ENCODE data around the gene CDT1. TPM values are rescaled to one million over a fixed set of nuclear protein-coding genes. Genes with fewer than 3 reads are reported as not detected.

CDT1 gene
- total RNA-seq, 4 donors from 2014 or later, result 7.9 to 28.1 (median 10.1) TPM

- Histone ChIP-seq H3K4me1 (peaks cover 9 to 66% (median 14%) of the 10 kb centered on the region in 4 donors), H3K4me3 (no peak overlapping the region), H3K27me3 (no peaks in the 10 kb centered on the region), H3K36me3 (no peaks in the 10 kb centered on the region), H3K27ac (peak overlapping the region in 3 of 4 donors; percentile 11 to 79 (median 46)), H3K9me3 (no peaks in the 10 kb centered on the region)
- DNase-seq, result peak in 1 of 3 donors; percentile 78
- TF ChIP-seq POLR2A (IDR thresholded peaks at IDR 0.05) (no peak), CTCF (IDR thresholded peaks at IDR 0.05) (no peak)
These were observed 29.7 kb upstream of the CDT1 start for GRCh38 chr16:88773812-88774291.

GRCh38 chr16:88774544-88775393 is 28.8 kb upstream of the CDT1 start:
- no peaks in the 10 kb centered on the region for H3K36me3 ChIP-seq
- H3K4me3 ChIP-seq, result no peak overlapping the region
- H3K9me3 ChIP-seq, result no peaks in the 10 kb centered on the region
- DNase-seq, result no peak
- peaks cover 9 to 66% (median 15%) of the 10 kb centered on the region in 4 donors for H3K4me1 ChIP-seq
- no peaks in the 10 kb centered on the region for H3K27me3 ChIP-seq
- TF ChIP-seq CTCF (IDR thresholded peaks at IDR 0.05) (no peak), POLR2A (IDR thresholded peaks at IDR 0.05) (no peak)
- peak overlapping the region in 1 of 4 donors; percentile 19 for H3K27ac ChIP-seq

- Histone ChIP-seq H3K4me1 (peaks cover 7 to 66% (median 15%) of the 10 kb centered on the region in 4 donors), H3K27ac (peak overlapping the region in 1 of 4 donors; percentile 22), H3K36me3 (no peaks in the 10 kb centered on the region), H3K9me3 (no peaks in the 10 kb centered on the region), H3K4me3 (no peak overlapping the region), H3K27me3 (no peaks in the 10 kb centered on the region)
- no peak for TF ChIP-seq CTCF (IDR thresholded peaks at IDR 0.05)
- no peak for TF ChIP-seq POLR2A (IDR thresholded peaks at IDR 0.05)
- DNase-seq, result no peak
These were observed 27.8 kb upstream of the CDT1 start for GRCh38 chr16:88775825-88776224.

GRCh38 chr16:88777471-88778270 is 25.9 kb upstream of the CDT1 start:
- TF ChIP-seq CTCF (IDR thresholded peaks at IDR 0.05), result no peak
- TF ChIP-seq POLR2A (IDR thresholded peaks at IDR 0.05), result no peak
- Histone ChIP-seq H3K4me1 (peaks cover 0 to 66% (median 27%) of the 10 kb centered on the region in 4 donors), H3K9me3 (no peaks in the 10 kb centered on the region), H3K27me3 (no peaks in the 10 kb centered on the region), H3K36me3 (no peaks in the 10 kb centered on the region), H3K27ac (peak overlapping the region in 1 of 4 donors; percentile 47), H3K4me3 (no peak overlapping the region)
- no peak for DNase-seq

- Histone ChIP-seq H3K36me3 (no peaks in the 10 kb centered on the region), H3K9me3 (no peaks in the 10 kb centered on the region), H3K27ac (peak overlapping the region in 1 of 4 donors; percentile 47), H3K4me3 (no peak overlapping the region), H3K4me1 (peaks cover 0 to 66% (median 32%) of the 10 kb centered on the region in 4 donors), H3K27me3 (no peaks in the 10 kb centered on the region)
- DNase-seq, result no peak
- TF ChIP-seq POLR2A (IDR thresholded peaks at IDR 0.05) (no peak), CTCF (IDR thresholded peaks at IDR 0.05) (no peak)
These were observed 25.4 kb upstream of the CDT1 start for GRCh38 chr16:88778271-88778525.

All from Peyer's patch (tissue), 4 donors.